Epithelial cell of proximal tubule (primary cell): ENCODE measurements around the gene CLPTM1L. TPM values are rescaled to one million over a fixed set of nuclear protein-coding genes. Genes with fewer than 3 reads are reported as not detected.
"Not testable (repeated sequence)": the region's sequence is repeated elsewhere in the genome, so short reads cannot be mapped to it uniquely, and the experiment has no call there.

Experiments used
- DNase-seq: peaks from one replicate; pipeline ENCODE4 v3.0.0-alpha.2; 2011; ENCODE audit warnings: low read depth
- H3K4me3 ChIP-seq: 2 replicates; pipeline ENCODE4 v1.5.1; 2011; ENCODE audit warnings: low read depth, mild to moderate bottlenecking, low read length
- CTCF ChIP-seq: conservative IDR thresholded peaks from 2 replicates; pipeline ENCODE4 v1.5.1; 2012; ENCODE audit warnings: low read depth, mild to moderate bottlenecking, low read length
- total RNA-seq: library from RNA; depleted of rRNA; stranded (reverse); fragments of >200 nt; gene quantifications from 2 replicates; pipeline ENCODE4 v1.2.3, GENCODE V29; 2015

CLPTM1L gene
- total RNA-seq, 1 donor from 2014 or later, result 112 TPM

GRCh38 chr5:1374679-1375055, 29.8 kb upstream of the CLPTM1L start:
- TF ChIP-seq CTCF, result no peak
- DNase-seq, result no peak
- no peak overlapping the region for H3K4me3 ChIP-seq

GRCh38 chr5:1374030-1374678, 29.3 kb upstream of the CLPTM1L start:
- no peak for DNase-seq
- TF ChIP-seq CTCF, result no peak
- H3K4me3 ChIP-seq, result no peak overlapping the region

DNA sequence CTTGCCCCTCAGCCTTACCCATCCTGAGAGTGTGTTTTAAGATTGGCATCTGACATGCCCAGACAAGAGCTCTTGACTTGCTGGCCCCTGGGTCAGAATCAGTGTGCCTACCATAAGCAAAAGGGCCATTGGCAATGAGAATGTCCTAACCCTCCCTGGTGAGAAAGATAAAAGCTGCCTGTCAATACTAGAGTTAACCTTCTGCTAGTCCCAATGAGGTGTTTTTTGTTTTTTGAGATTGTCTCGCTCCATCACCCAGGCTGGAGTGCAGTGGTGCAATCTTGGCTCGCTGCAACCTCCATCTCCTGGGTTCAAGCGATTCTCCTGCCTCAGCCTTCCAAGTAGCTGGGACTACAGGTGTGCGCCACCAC, 27.1 kb upstream of the CLPTM1L start:
- not testable (repeated sequence) for DNase-seq, H3K4me3 ChIP-seq

- TF ChIP-seq CTCF, result no peak
- DNase-seq, result no peak
- no peak overlapping the region for H3K4me3 ChIP-seq
Measured at GRCh38 chr5:1371218-1371971, 26.5 kb upstream of the CLPTM1L start.

GRCh38 chr5:1370006-1370405, 25.1 kb upstream of the CLPTM1L start:
- TF ChIP-seq CTCF, result no peak
- H3K4me3 ChIP-seq, result no peak overlapping the region
- no peak for DNase-seq

DNA sequence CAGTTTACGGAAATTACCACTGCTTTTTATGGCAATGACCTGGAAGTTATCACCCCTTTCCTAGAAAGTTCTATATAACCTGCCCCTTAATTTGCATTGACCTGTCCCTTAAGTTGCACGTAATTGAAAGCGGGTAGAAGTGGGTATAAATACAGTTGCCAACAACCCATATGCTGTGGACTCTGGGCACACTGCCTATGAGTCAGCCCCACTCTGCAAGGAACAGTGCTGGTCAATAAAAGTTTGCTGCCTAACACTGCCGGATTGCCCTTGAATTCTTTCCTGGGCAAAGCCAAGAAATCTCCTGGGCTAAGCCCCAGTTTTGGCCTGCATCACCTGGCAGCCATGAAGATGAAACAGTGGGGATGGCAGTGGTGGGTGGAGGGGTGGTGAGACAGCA, 23.9 kb upstream of the CLPTM1L start:
- H3K4me3 ChIP-seq, result no peak overlapping the region
- TF ChIP-seq CTCF, result no peak
- no peak for DNase-seq

DNA sequence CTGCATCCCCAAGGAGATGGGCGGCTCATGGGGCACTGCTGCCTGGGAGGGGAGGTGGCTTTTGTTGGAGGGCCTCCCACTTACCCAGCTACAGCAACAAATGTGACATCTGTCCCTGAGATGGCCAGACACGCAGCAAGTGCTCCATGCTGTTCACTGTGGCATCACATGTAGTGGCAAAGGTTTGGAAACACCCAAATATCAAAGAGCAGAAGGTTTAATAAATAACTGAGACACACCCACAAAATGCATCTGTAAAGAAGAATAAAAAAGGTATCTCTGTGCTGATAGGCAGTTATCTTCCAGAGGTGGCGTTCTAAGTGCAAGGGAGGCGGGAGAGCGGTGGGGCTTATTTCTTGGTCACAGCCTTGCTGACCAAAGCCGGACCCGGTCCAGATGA, 23.3 kb upstream of the CLPTM1L start:
- TF ChIP-seq CTCF, result no peak
- H3K4me3 ChIP-seq, result no peak overlapping the region
- DNase-seq, result no peak
